Measurements from ENCODE around the gene UBB.

The UBB gene

GRCh38 chr17:16432017-16432416 is 51.1 kb downstream of the UBB start:
- no peak overlapping the region for H3K4me2 ChIP-seq
- no peak overlapping the region for H3K9ac ChIP-seq
- H3K27me3 ChIP-seq (ENCODE audit: insufficient read depth, low read depth) = no peaks in the 10 kb centered on the region
- no peak overlapping the region for H3K4me3 ChIP-seq (IDR thresholded peaks at IDR 0.05; ENCODE audit: insufficient read depth, low read depth, low read length)
- H2AFZ ChIP-seq (ENCODE audit: low read depth) = no peak overlapping the region
- H3K27ac ChIP-seq = no peak overlapping the region
- H4K20me1 ChIP-seq (ENCODE audit: insufficient read depth) = no peaks in the 10 kb centered on the region
- no peaks in the 10 kb centered on the region for H3K79me2 ChIP-seq (ENCODE audit: insufficient read depth, low read depth)
- H3K36me3 ChIP-seq (ENCODE audit: insufficient read depth) = no peaks in the 10 kb centered on the region
- no peak for TF ChIP-seq CTCF (conservative IDR thresholded peaks at IDR 0.05; ENCODE audit: low read depth, low read length)
- no peaks in the 10 kb centered on the region for H3K4me1 ChIP-seq (ENCODE audit: low read depth, poor library complexity, severe bottlenecking)
